ENCODE data around the gene ARL5A. TPM values are rescaled to one million over a fixed set of nuclear protein-coding genes. Genes with fewer than 3 reads are reported as not detected.

The ARL5A gene
- total and polyA plus RNA-seq, 9 of the 15 experiments (the other 6 are each of a cell fraction or from before 2014, with no cell fraction given) = 16.3 to 117 (median 88.4) TPM

GRCh38 chr2:151789055-151789834 lies 39.0 kb downstream of the ARL5A start (continued):
- TF ChIP-seq CBFB (CRISPR knock-in tag; IDR thresholded peaks at IDR 0.05) (no peak), STAT5B (CRISPR knock-in tag; IDR thresholded peaks at IDR 0.05) (no peak), ZNF318 (IDR thresholded peaks at IDR 0.05; ENCODE audit: borderline replicate concordance in 1 of 2, low read depth in 1 of 2) (no peak), SIRT6 (IDR thresholded peaks at IDR 0.05; ENCODE audit: low read depth, low read length) (no peak), FOXM1 (IDR thresholded peaks at IDR 0.05; ENCODE audit: low read depth) (peak; percentile 82), FOXM1 (CRISPR knock-in tag; IDR thresholded peaks at IDR 0.05; ENCODE audit: low read depth) (no peak), CBFA2T2 (conservative IDR thresholded peaks at IDR 0.05) (peak; percentile 87), VEZF1 (CRISPR knock-in tag; IDR thresholded peaks at IDR 0.05) (peak; percentile 40), CXXC5 (CRISPR knock-in tag; IDR thresholded peaks at IDR 0.05) (peak; percentile 69), CAMTA2 (CRISPR knock-in tag; conservative IDR thresholded peaks at IDR 0.05) (no peak), PHF21A (IDR thresholded peaks at IDR 0.05; ENCODE audit: borderline replicate concordance, low read depth) (no peak), EGR1 (conservative IDR thresholded peaks at IDR 0.05) (no peak), ATF3 (IDR thresholded peaks at IDR 0.05) (peak; percentile 53; the same call in 1 of the 2 replicates), ATF3 (CRISPR knock-in tag; conservative IDR thresholded peaks at IDR 0.05) (0 out of 2 replicates have a peak, but pooled peaks have one; percentile 30), NFE2 (IDR thresholded peaks at IDR 0.05; ENCODE audit: low read depth) (peak; percentile 59), SP1 (CRISPR knock-in tag; IDR thresholded peaks at IDR 0.05) (0 out of 2 replicates have a peak, but pooled peaks have one; percentile 16), SMARCC2 (IDR thresholded peaks at IDR 0.05; ENCODE audit: low read depth) (peak; percentile 80; the same call in 1 of the 2 replicates), BRF1 (IDR thresholded peaks at IDR 0.05; ENCODE audit: borderline replicate concordance, extremely low read depth, insufficient read length) (no peak)

All from K562 (cell line).